ENCODE measurements around the gene CRTC3.
"Not testable (repeated sequence)": the region's sequence is repeated elsewhere in the genome, so short reads cannot be mapped to it uniquely, and the experiment has no call there.

Gene CRTC3

GRCh38 chr15:90524018-90524803, 5.5 kb upstream of the CRTC3 start:
- FAIRE-seq = not testable (repeated sequence)

DNA sequence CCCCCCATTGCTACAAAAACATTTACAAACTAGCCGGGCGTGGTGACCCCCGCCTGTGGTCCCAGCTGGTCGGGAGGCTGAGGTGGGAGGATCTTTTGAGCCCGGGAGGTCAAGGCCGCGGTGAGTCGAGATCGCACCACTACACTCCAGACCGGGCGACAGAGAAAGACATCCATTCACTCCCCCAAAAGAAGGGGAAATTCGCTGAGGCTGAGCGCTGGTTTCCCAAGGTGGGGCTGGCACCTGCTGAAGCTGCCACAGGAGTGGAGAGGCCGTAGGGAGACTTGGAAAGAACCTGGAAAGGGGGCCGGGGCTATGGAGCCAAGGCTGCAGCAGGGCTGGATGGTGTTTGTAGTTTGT, 732 bp upstream of the CRTC3 start:
- FAIRE-seq = no peak

GRCh38 chr15:90530250-90531051, 728 bp downstream of the CRTC3 start:
- no peak for FAIRE-seq

DNA sequence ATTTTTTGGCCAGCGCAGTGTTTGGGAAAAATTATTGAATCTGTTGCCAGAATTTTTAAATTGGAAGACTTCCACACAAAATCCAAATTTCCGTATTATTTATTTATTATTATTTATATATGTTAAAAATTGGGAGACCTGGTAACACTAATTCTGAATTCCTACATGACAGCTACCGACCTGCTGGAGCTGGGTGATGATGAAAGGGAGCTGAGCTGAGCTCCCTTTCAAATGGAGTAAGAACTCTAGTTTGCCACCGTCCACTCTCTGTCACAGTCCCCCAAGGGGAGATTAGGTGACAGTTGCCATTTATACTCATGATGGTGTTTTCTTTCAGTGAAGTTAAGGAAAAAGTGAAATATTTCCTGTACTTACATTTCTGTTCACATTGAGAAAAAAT, 1.4 kb downstream of the CRTC3 start:
- FAIRE-seq = no peak

GRCh38 chr15:90535254-90535653, 5.5 kb downstream of the CRTC3 start:
- FAIRE-seq = no peak

GRCh38 chr15:90539789-90540188, 10.1 kb downstream of the CRTC3 start:
- FAIRE-seq = no peak

GRCh38 chr15:90540768-90541167, 11.0 kb downstream of the CRTC3 start:
- FAIRE-seq = no peak

DNA sequence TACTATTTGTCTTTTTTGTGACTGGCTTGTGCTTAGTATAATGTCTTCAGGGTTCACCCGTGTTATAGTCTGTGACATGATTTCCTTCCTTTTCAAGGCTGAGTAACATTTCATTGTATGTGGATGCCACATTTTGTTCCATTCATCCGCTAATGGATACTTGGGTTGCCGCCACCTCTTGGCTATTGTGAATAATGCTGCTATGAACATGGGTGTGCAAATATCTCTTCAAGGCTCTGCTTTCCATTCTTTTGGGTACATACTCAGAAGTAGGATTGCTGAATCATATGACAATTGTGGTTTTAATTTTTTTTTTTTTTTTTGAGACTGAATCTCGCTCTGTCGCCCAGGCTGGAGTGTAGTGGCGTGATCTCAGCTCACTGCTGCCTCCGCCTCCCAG, 15.4 kb downstream of the CRTC3 start:
- FAIRE-seq = no peak

DNA sequence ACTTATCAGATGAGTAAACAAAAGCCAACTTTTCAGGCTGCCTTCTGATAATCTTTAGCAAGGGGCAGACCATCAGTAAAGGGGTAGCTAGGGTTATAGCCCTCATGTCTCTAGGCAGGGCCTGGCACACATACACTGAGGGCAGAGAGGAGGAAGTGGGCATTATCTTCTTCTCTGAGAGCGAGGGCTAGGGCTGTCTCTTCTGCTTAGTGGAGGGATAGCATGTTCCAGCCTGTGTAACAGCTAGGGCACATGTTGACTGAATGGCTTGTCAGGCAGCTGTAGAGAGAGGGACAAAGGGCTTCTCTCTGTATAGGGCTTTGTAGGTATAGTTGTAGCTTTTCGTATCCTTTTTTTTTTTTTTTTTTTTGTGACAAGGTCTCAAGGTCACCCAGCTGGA, 17.8 kb downstream of the CRTC3 start:
- FAIRE-seq = no peak

- no peak for FAIRE-seq
Measured at GRCh38 chr15:90550919-90551318, 21.2 kb downstream of the CRTC3 start.

- no peak for FAIRE-seq
Measured at GRCh38 chr15:90552162-90552928, 22.6 kb downstream of the CRTC3 start.

DNA sequence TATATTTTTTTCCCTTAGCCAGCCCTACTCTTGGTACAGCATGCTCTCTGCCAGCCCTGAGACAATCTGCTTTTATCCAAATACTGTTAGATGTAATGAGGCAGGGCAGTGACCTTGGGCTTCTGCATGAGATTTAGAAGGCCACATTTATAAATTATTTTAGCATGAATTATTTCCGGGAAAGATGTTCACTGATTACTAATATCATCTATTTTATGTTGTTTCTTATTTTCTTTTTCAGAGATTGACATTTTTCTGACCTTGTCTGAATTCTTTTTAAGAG, 23.1 kb downstream of the CRTC3 start:
- no peak for FAIRE-seq

GRCh38 chr15:90553248-90553745, 23.6 kb downstream of the CRTC3 start:
- FAIRE-seq = peak; percentile 51

DNA sequence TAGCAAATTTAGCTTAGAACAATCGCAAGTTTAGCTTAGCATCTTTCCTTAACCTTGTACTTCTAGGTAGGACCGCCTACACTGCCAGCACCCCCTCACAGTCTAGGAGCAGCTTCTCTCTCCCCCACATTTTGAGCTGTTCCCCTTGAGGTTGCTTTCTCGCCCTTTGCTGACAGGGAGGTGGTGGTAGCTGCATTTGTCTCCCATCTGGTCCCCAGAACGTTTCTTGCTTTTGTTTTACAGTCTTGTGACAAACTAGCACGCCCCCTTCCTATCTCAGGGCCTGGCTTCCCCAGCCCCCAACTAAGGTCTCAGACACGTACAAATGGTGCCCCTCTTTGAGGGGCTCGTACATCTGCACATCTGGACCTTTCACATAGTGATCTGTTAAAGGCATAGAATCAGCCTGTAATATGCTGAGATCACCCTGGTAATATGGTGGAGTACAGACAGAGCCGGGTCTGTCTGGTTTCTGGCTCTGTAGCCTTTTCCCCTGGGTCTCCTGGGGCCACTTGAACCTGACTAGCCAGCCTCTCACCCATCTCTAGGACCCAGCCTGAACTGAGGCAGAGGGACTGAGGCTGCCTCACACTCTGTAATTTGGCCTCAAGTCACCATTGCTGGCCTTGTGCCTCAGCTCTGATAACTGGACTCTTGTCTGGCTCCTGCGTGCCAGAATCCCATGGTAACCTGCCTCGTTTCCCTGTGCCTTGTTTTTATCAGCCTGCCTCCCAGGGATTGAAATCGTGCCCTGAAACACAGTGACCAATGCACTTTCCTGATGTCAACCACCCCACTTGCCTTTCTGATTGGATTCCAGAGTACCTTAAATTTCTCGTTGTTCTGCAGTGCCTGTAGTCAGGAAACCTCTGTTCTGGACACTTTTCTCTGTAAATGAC, 27.7 kb downstream of the CRTC3 start:
- no peak for FAIRE-seq

GRCh38 chr15:90558171-90558573, 28.4 kb downstream of the CRTC3 start:
- FAIRE-seq = no peak

- no peak for FAIRE-seq
Measured at GRCh38 chr15:90559119-90559518, 29.4 kb downstream of the CRTC3 start.

DNA sequence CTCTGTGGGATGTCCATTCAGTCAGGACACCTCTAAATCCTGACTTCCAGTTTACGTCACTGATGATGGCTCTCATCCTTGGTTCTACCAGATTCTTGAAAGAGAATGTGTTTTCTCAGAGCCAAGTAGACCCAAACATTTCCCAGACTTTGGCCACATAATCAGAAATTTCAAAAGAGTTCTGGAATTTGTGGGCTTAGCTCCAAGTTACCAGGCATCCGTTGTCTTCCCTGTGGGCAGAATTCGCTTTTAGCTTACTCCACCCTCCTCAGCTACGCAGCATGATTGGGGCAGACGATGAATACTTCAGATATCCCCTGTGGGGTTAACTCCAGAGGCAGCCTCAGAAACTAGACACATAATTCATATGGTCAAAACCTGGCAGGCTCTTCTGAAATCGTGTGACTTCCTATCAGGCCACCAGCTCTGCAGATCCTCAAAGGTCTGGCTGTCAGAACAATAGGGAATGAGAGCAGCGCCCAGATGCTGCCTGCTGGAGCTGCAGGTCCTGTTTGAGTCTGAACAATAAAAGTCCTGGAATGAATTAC, 30.6 kb downstream of the CRTC3 start:
- no peak for FAIRE-seq

GRCh38 chr15:90561344-90562244, 31.9 kb downstream of the CRTC3 start:
- FAIRE-seq = peak; percentile 21

DNA sequence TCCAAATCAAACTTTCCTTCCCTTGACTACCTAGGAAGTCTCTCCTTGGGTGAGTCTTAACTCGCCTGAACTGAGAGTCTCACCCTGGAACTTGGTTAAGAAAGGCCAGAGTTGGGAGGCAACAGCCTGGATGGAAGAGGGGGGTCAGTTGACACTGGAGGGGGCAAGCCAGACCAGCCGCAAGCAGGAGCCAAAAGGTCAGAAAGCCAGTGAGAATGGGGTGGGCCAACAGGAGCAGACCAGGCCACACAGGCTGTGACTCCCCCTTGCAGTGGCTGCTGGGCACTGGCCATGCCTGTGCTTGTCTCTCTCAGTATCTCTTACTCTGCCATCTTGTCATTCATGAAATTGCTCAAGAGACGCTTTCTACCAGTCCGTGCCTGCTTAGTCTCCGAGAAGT, 32.9 kb downstream of the CRTC3 start:
- FAIRE-seq = no peak

DNA sequence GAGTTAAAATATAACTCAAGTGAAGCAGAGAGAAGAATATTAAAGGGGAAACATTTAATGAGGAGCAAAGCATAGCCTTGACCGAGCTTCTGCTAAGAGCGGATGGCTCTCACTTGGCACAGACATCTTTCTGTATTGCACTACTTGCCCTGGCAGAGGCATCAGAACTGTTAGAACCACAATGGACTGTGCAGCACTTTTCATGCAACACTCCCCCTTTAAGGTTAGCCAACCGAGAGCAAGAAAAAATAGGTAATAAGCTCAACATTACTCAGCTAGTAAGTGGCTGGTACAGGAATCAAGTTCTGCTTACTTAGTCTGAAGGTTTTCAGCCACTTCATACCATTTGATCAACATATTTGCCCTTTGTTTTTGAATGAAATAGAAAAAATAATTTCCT, 33.7 kb downstream of the CRTC3 start:
- FAIRE-seq = no peak

GRCh38 chr15:90564051-90564450, 34.3 kb downstream of the CRTC3 start:
- no peak for FAIRE-seq

Data from endometrium (tissue), 2 donors.